ENCODE data around the gene FAM174C.

DNA sequence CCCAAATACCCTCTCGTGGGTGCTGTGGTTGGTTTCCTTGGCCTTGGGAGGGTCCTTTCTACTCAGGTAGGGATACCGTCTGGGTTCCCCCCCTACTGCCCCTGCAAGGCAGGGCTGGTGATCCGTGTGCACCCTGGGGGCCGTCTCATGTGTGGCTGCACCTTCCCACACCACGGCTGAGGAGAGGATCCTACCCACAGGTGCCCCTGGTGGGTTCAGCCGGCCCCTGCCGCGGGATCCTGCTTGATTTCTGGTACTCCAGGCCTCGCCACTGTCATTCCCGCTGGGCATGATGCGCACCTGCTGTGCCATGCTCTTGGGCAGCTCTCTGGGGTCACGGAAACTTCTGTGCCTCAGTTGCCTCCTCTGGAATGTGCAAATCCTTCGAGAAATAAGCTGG lies 41.1 kb downstream of the FAM174C start:
- no peak for TF ChIP-seq POLR2AphosphoS5 (IDR thresholded peaks at IDR 0.05)
- TF ChIP-seq, protein P1, sequence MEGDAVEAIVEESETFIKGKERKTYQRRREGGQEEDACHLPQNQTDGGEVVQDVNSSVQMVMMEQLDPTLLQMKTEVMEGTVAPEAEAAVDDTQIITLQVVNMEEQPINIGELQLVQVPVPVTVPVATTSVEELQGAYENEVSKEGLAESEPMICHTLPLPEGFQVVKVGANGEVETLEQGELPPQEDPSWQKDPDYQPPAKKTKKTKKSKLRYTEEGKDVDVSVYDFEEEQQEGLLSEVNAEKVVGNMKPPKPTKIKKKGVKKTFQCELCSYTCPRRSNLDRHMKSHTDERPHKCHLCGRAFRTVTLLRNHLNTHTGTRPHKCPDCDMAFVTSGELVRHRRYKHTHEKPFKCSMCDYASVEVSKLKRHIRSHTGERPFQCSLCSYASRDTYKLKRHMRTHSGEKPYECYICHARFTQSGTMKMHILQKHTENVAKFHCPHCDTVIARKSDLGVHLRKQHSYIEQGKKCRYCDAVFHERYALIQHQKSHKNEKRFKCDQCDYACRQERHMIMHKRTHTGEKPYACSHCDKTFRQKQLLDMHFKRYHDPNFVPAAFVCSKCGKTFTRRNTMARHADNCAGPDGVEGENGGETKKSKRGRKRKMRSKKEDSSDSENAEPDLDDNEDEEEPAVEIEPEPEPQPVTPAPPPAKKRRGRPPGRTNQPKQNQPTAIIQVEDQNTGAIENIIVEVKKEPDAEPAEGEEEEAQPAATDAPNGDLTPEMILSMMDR (IDR thresholded peaks at IDR 0.05) = no peak
- no peak for TF ChIP-seq POLR2A (IDR thresholded peaks at IDR 0.05; ENCODE audit: low read depth)
- TF ChIP-seq EP300 (IDR thresholded peaks at IDR 0.05) = no peak
